GM12891 (cell line): ENCODE measurements around the gene PPM1M.

ENCODE experiments used
- PAX5 ChIP-seq: IDR thresholded peaks from 2 replicates; pipeline ENCODE4 v1.6.1; 2011; ENCODE audit warnings: low read length, moderate library complexity, mild to moderate bottlenecking; ENCODE audit not compliant: insufficient read depth, severe bottlenecking
- POLR2A ChIP-seq: IDR thresholded peaks from 2 replicates; pipeline ENCODE4 v1.6.1; 2011; ENCODE audit warnings: low read depth, low read length, control low read depth
- POLR2AphosphoS5 ChIP-seq: IDR thresholded peaks from 2 replicates; pipeline ENCODE4 v1.6.1; 2011; ENCODE audit warnings: low read depth, low read length, control low read depth
- SPI1 ChIP-seq: IDR thresholded peaks from 2 replicates; pipeline ENCODE4 v1.6.1; 2011; ENCODE audit warnings: low read depth, low read length, control low read depth
- TAF1 ChIP-seq: IDR thresholded peaks from 2 replicates; pipeline ENCODE4 v1.6.1; 2011; ENCODE audit warnings: low read depth, low read length, control low read depth

GRCh38 chr3:52210037-52210436 is 35.5 kb upstream of the PPM1M start:
- TF ChIP-seq POLR2A, result no peak
- TF ChIP-seq POLR2AphosphoS5, result no peak
- TF ChIP-seq TAF1, result no peak
- TF ChIP-seq SPI1, result no peak
- TF ChIP-seq PAX5, result no peak
